Measurements from ENCODE around the gene STAMBPL1.

GRCh38 chr10:88938938-88939337, 58.9 kb downstream of the STAMBPL1 start:
- TF ChIP-seq CTCF (IDR thresholded peaks at IDR 0.05) (no peak), POLR2AphosphoS5 (IDR thresholded peaks at IDR 0.05) (no peak), EP300 (IDR thresholded peaks at IDR 0.05) (no peak)
